HFF-Myc (cell line): Measurements from ENCODE around the gene DPF3.

Experiments
- DNase-seq: peaks from one replicate; pipeline ENCODE4 v3.0.0-alpha.2; 2011; ENCODE audit warnings: low read depth; ENCODE audit errors: extremely low read depth
- H3K4me3 ChIP-seq: replicated peaks from 2 replicates; pipeline ENCODE4 v1.5.1; 2011; ENCODE audit warnings: low read depth, mild to moderate bottlenecking, control low read depth, low read length
- CTCF ChIP-seq: IDR thresholded peaks from 2 replicates; pipeline ENCODE4 v1.5.1; 2012; ENCODE audit warnings: mild to moderate bottlenecking, low read depth, low read length, control low read depth; ENCODE audit errors: missing control alignments

Gene DPF3

GRCh38 chr14:72920008-72920407 lies 26.1 kb upstream of the DPF3 start:
- no peak for DNase-seq
- H3K4me3 ChIP-seq, result no peak overlapping the region
- TF ChIP-seq CTCF, result peak; percentile 24

DNA sequence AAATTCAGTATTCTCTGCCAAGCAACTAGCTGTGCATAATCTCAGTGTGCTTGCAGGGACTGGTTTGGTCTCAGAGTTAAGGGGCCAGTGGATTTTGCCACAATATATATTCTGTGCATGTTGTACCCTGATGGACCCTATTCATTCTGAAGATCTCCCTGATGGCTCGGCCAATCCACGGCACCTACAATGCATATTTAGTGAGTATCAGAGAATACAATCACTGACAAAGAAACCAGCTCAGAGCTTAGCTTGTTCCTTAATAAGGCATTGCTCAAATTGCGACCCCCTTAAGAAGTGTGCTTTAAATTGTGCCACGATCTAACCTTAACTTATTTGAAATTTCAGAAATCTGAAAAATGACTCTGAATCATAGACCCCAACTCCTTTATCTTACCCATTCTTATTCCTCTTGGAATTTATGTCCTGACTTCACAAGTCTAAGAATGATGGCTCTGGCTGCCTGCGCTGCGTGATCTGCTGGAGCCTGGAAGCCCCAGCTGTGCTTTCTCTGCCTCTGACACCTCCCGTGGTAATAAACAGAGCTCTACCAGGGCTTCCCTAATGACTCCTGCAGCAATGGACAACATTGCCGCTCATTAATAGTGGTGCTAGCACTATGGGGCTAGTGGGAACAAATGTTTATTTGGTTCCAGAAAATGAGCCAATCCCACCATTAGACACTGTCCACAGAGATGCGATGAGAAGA lies 23.3 kb upstream of the DPF3 start:
- TF ChIP-seq CTCF, result no peak

DNA sequence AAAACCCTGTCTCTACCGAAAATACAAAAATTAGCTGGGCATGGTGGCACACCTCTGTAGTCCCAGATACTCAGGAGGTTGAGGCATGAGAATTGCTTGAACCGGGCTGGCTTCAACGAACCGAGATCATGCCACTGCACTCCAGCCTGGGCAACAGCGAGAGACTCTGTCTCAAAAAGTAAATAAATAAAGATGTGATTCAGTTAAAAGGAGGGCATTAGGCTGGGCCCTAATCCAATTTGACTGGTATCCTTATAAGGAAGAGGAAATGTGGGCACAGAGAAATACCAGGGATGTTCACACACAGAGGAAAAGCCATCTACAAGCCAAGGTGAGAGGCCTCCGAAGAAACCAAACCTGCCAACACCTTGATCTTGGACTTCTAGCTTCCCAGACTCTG lies 22.3 kb upstream of the DPF3 start:
- no peak for DNase-seq
- no peak for TF ChIP-seq CTCF
- H3K4me3 ChIP-seq, result no peak overlapping the region

More for the DNA sequence above, 23.3 kb upstream of the DPF3 start:
- no peak overlapping the region for H3K4me3 ChIP-seq
- DNase-seq, result no peak

GRCh38 chr14:72913809-72914208 lies 19.9 kb upstream of the DPF3 start:
- no peak for DNase-seq
- TF ChIP-seq CTCF, result no peak
- H3K4me3 ChIP-seq, result no peak overlapping the region

GRCh38 chr14:72909163-72909562 lies 15.3 kb upstream of the DPF3 start:
- H3K4me3 ChIP-seq, result no peak overlapping the region
- no peak for TF ChIP-seq CTCF
- DNase-seq, result no peak

GRCh38 chr14:72907886-72908285 lies 14.0 kb upstream of the DPF3 start:
- TF ChIP-seq CTCF, result no peak
- DNase-seq, result peak; percentile 78
- no peak overlapping the region for H3K4me3 ChIP-seq

GRCh38 chr14:72906879-72907278 lies 13.0 kb upstream of the DPF3 start:
- DNase-seq, result no peak
- H3K4me3 ChIP-seq, result no peak overlapping the region
- TF ChIP-seq CTCF, result no peak
